ENCODE data around the gene GASK1A. TPM values are rescaled to one million over a fixed set of nuclear protein-coding genes. Genes with fewer than 3 reads are reported as not detected.
"Not testable (repeated sequence)": the region's sequence is repeated elsewhere in the genome, so short reads cannot be mapped to it uniquely, and the experiment has no call there.

Gene GASK1A
- total and polyA plus RNA-seq, 10 donors: 0.43 to 4.0 (median 1.8) TPM

- no peak for DNase-seq
- Histone ChIP-seq H3K4me1 (no peaks in the 10 kb centered on the region), H3K9me3 (no peaks in the 10 kb centered on the region), H3K4me3 (no peak overlapping the region), H3K27ac (no peak overlapping the region), H3K27me3 (replicated peaks in 1 of 7) (peaks cover 0 to 6% (median 0%) of the 10 kb centered on the region in 7 donors), H3K36me3 (no peaks in the 10 kb centered on the region)
- 72 to 85% (median 76%) methylated on average over 4 of the region's 4 CpGs for WGBS, 5 donors
- intact Hi-C loops (cut with DNase I; ENCODE audit: low total_unique reads): no loop called here
- TF ChIP-seq POLR2A (IDR thresholded peaks at IDR 0.05): no peak
- no peak for TF ChIP-seq POLR2AphosphoS5 (IDR thresholded peaks at IDR 0.05)
- TF ChIP-seq, protein P1, sequence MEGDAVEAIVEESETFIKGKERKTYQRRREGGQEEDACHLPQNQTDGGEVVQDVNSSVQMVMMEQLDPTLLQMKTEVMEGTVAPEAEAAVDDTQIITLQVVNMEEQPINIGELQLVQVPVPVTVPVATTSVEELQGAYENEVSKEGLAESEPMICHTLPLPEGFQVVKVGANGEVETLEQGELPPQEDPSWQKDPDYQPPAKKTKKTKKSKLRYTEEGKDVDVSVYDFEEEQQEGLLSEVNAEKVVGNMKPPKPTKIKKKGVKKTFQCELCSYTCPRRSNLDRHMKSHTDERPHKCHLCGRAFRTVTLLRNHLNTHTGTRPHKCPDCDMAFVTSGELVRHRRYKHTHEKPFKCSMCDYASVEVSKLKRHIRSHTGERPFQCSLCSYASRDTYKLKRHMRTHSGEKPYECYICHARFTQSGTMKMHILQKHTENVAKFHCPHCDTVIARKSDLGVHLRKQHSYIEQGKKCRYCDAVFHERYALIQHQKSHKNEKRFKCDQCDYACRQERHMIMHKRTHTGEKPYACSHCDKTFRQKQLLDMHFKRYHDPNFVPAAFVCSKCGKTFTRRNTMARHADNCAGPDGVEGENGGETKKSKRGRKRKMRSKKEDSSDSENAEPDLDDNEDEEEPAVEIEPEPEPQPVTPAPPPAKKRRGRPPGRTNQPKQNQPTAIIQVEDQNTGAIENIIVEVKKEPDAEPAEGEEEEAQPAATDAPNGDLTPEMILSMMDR (IDR thresholded peaks at IDR 0.05 in 8 of 11, conservative IDR thresholded peaks at IDR 0.05 in 3 of 11): no peak
These were observed 14.8 kb upstream of the GASK1A start for GRCh38 chr3:42964266-42964665.

DNA sequence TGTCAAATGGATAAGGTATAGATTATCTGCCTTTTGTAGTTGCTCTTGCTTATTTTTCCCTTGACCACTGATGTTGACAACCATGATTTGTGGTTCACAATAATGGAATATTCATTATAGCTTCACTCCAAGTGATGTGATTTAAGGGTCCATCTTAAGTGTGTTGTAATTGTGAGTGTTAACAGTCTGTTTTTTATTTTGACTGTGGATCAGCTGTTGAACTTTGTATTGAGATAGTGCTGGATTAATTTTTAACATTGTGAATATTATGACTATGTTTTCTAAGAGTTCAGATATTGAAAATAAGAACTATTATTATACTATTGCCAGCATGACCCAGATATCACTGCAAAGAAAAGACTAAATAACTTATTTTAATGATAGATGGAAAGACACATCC, 8.6 kb upstream of the GASK1A start:
- Histone ChIP-seq H3K36me3 (no peaks in the 10 kb centered on the region), H3K4me1 (no peaks in the 10 kb centered on the region), H3K27ac (no peak overlapping the region), H3K4me3 (no peak overlapping the region), H3K9me3 (peaks cover 0 to 31% (median 22%) of the 10 kb centered on the region in 8 donors), H3K27me3 (replicated peaks in 1 of 7) (no peaks in the 10 kb centered on the region)
- DNase-seq: no peak
- TF ChIP-seq, protein P1 (IDR thresholded peaks at IDR 0.05 in 8 of 11, conservative IDR thresholded peaks at IDR 0.05 in 3 of 11): no peak
- TF ChIP-seq POLR2A (IDR thresholded peaks at IDR 0.05) (no peak), POLR2AphosphoS5 (IDR thresholded peaks at IDR 0.05) (no peak)
- intact Hi-C loops (cut with DNase I; ENCODE audit: low total_unique reads): no loop called here

- TF ChIP-seq POLR2A (IDR thresholded peaks at IDR 0.05): no peak
- no peak for TF ChIP-seq POLR2AphosphoS5 (IDR thresholded peaks at IDR 0.05)
- TF ChIP-seq, protein P1 (IDR thresholded peaks at IDR 0.05 in 8 of 11, conservative IDR thresholded peaks at IDR 0.05 in 3 of 11): no peak
- H3K4me1 ChIP-seq: no peaks in the 10 kb centered on the region
- DNase-seq: no peak
- intact Hi-C loops (cut with DNase I; ENCODE audit: low total_unique reads): no loop called here
- peaks cover 0 to 36% (median 23%) of the 10 kb centered on the region in 8 donors for H3K9me3 ChIP-seq
- WGBS, 5 donors: 76 to 98% (median 95%) methylated on average over 3 of the region's 3 CpGs
- no peak overlapping the region for H3K4me3 ChIP-seq
- no peaks in the 10 kb centered on the region for H3K36me3 ChIP-seq
- H3K27me3 ChIP-seq (replicated peaks in 1 of 7): no peaks in the 10 kb centered on the region
- H3K27ac ChIP-seq: no peak overlapping the region
These were observed 7.9 kb upstream of the GASK1A start for GRCh38 chr3:42970976-42971772.

DNA sequence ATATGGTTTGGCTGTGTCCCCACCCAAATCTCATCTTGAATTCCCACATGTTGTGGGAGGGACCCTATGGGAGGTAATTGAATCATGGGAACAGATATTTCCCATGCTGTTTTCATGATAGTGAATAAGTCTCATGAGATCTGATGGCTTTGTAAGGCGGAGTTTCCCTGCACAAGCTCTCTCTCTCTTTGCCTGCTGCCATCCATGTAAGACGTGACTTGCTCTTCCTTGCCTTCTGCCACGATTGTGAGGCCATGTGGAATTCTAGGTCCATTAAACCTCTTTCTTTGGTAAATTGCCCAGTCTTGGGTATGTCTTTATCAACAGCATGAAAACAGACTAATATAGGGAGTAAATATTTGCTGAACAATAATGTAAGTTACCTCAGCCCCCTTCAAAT, 4.2 kb upstream of the GASK1A start:
- H3K9me3 ChIP-seq: peaks cover 0 to 37% (median 23%) of the 10 kb centered on the region in 8 donors
- peaks cover 0 to 15% (median 11%) of the 10 kb centered on the region in 6 donors for H3K4me1 ChIP-seq
- H3K4me3 ChIP-seq; H3K27ac ChIP-seq; DNase-seq; intact Hi-C loops (cut with DNase I; ENCODE audit: low total_unique reads); H3K36me3 ChIP-seq: not testable (repeated sequence)
- peaks cover 0 to 26% (median 17%) of the 10 kb centered on the region in 7 donors for H3K27me3 ChIP-seq (replicated peaks in 1 of 7)
- WGBS, 5 donors: 84 to 96% (median 86%) methylated on average over 3 of the region's 3 CpGs
